Activated naive CD4-positive, alpha-beta T cell treated with anti-CD3 and anti-CD28 coated beads, Interleukin-2, amount 10 ng/mL, durations not matched to agents 7 days and 5 days (primary cell): ENCODE measurements around the gene TMEM87A.
"Not testable (repeated sequence)": the region's sequence is repeated elsewhere in the genome, so short reads cannot be mapped to it uniquely, and the experiment has no call there.

Source experiments
- CTCF ChIA-PET: fragments of 350-600 bp; sonication (Branson Sonifier 250); formaldehyde crosslinking; loops from one replicate; lab custom pipeline; 2021; ENCODE audit warnings: antibody characterized with exemption; lab: Charles Lee
- DNase-seq: peaks from one replicate; pipeline ENCODE4 v3.0.0-alpha.2; 2020
- H3K27ac Mint-ChIP-seq: one replicate; pipeline ENCODE4 v1.8.0; 2021; ENCODE audit warnings: mild to moderate bottlenecking, moderate library complexity, mixed read lengths
- H3K27me3 Mint-ChIP-seq: one replicate; pipeline ENCODE4 v1.8.0; 2021; ENCODE audit warnings: mild to moderate bottlenecking, mixed read lengths
- H3K36me3 Mint-ChIP-seq: one replicate; pipeline ENCODE4 v1.8.0; 2021; ENCODE audit warnings: mixed read lengths
- H3K4me1 Mint-ChIP-seq: one replicate; pipeline ENCODE4 v1.8.0; 2021; ENCODE audit warnings: mixed read lengths
- H3K4me3 Mint-ChIP-seq: one replicate; pipeline ENCODE4 v1.8.0; 2021; ENCODE audit warnings: mild to moderate bottlenecking, moderate library complexity, mixed read lengths
- H3K9me3 Mint-ChIP-seq: one replicate; pipeline ENCODE4 v1.8.0; 2021; ENCODE audit warnings: mixed read lengths

TMEM87A gene

DNA sequence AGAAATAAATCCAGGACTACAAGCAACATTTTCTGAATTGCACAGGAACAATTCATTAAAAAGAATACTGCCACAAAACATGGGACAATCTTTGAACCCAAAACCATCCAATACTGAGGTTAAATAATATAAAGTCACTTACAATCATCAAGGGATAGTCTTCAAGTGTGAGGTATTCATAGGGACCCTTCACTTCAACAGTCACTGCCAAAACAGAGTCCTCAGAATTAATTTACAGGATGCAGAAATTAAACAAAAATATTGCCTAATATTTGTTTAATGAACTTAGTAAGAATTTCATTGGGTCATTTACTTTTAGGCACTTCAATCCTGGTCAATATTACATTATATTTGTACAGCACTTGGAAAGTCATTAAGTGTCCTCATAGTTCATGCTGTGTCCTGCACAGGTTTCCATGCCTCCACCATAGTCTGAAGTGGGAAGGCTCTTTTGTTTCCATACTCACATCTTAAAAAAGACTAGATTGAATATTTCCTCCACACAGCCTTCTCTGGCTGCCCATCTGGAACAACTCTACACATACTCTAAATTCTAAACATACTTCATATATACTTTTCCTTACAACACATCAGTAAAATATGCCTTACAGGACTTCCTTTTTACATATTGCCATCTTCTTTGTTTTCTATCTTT is 33.6 kb downstream of the TMEM87A start:
- CTCF ChIA-PET: no interaction called here
- Mint-ChIP-seq H3K27me3 (no peaks in the 10 kb centered on the region), H3K4me3 (no peak overlapping the region), H3K27ac (no peak overlapping the region), H3K36me3 (peaks cover 50% of the 10 kb centered on the region), H3K9me3 (no peaks in the 10 kb centered on the region), H3K4me1 (peaks cover 24% of the 10 kb centered on the region)
- no peak for DNase-seq

DNA sequence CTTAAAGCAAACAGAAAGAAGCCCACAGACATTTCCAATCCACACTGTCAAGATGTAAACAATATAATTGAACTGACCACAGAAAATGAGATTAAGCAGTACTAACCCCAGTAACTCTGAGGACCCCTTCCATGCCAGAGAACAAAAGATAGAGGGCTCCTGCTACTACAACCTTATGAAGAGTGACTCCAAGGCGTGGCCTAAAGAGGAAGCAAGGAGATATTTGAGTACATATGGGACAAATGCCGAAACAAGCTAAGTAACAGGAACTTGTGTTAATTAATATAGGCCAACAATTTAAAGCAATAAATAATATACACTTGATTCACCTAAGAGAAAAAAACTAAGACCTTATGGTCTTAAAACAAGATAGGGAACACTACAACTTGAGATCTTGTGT is 40.1 kb downstream of the TMEM87A start:
- Mint-ChIP-seq H3K27ac (no peak overlapping the region), H3K4me3 (no peak overlapping the region), H3K27me3 (no peaks in the 10 kb centered on the region), H3K4me1 (no peaks in the 10 kb centered on the region), H3K36me3 (peaks cover 29% of the 10 kb centered on the region), H3K9me3 (no peaks in the 10 kb centered on the region)
- CTCF ChIA-PET: no interaction called here
- no peak for DNase-seq

DNA sequence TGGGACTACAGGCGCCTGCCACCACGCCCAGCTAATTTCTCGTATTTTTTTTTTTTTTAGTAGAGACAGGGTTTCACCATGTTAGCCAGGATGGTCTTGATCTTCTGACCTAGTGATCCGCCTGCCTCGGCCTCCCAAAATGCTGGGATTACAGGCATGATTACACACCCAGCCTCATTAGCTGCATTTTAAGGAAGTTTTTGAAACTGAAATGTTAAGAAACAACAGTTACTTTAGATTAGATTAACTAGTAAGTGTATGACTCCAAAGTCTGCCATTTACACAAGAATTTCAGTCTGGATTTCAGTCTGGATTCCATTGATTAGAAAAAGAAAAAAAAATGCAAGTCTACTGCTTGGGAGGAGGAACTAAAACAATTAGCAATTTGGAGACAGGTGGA is 40.6 kb downstream of the TMEM87A start:
- no peak for DNase-seq
- no peaks in the 10 kb centered on the region for H3K9me3 Mint-ChIP-seq
- no peak overlapping the region for H3K27ac Mint-ChIP-seq
- H3K27me3 Mint-ChIP-seq: no peaks in the 10 kb centered on the region
- CTCF ChIA-PET: no interaction called here
- peaks cover 27% of the 10 kb centered on the region for H3K36me3 Mint-ChIP-seq
- H3K4me1 Mint-ChIP-seq: no peaks in the 10 kb centered on the region
- no peak overlapping the region for H3K4me3 Mint-ChIP-seq

DNA sequence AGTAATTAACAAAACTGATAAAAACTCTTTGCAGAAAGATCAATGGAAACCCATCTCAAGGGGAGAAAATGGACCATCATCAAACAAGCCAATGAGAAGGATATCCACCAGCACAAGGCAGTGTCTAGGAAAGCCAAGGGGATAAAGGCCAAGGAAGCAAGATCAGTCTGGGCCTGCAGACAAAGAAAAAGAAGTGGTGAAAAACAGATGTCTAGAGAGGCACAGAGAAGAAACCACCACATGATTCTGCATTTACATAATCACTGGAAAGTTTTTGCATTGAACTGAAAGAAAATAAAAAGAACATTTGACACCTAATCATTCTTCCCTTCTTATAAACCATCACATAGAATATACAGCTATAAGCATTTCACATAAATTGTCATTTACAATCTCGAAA is 42.1 kb downstream of the TMEM87A start:
- H3K27me3 Mint-ChIP-seq: no peaks in the 10 kb centered on the region
- no peaks in the 10 kb centered on the region for H3K4me1 Mint-ChIP-seq
- H3K9me3 Mint-ChIP-seq: no peaks in the 10 kb centered on the region
- CTCF ChIA-PET: no interaction called here
- no peak overlapping the region for H3K27ac Mint-ChIP-seq
- no peak for DNase-seq
- no peak overlapping the region for H3K4me3 Mint-ChIP-seq
- peaks cover 30% of the 10 kb centered on the region for H3K36me3 Mint-ChIP-seq

- H3K4me1 Mint-ChIP-seq, H3K9me3 Mint-ChIP-seq, H3K27ac Mint-ChIP-seq, CTCF ChIA-PET, DNase-seq, H3K27me3 Mint-ChIP-seq, H3K4me3 Mint-ChIP-seq: not testable (repeated sequence)
- H3K36me3 Mint-ChIP-seq: peaks cover 35% of the 10 kb centered on the region
Observed at GRCh38 chr15:42228981-42229380, 44.3 kb downstream of the TMEM87A start.

GRCh38 chr15:42228036-42228435 is 45.2 kb downstream of the TMEM87A start:
- Mint-ChIP-seq H3K27me3 (no peaks in the 10 kb centered on the region), H3K36me3 (peaks cover 40% of the 10 kb centered on the region), H3K4me3 (no peak overlapping the region), H3K4me1 (no peaks in the 10 kb centered on the region), H3K27ac (no peak overlapping the region), H3K9me3 (no peaks in the 10 kb centered on the region)
- DNase-seq: no peak
- CTCF ChIA-PET: no interaction called here

DNA sequence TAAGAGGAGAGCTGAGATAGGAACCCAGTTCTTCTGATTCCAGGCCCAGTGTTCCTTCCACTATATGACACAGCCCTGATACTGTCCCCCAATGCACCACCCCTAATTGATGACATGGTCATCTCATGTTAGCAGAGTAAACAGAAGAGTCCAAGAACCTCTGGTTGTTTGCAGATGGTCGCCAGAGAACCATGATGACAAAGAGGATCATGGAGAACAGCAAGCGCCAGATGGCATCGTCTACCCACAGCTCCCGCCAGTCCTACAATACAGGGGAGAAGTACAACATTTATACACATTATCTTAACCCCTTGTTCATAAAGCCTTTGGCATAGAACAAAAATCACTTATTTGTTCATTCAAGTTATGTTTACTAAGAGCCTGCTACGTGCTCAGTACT is 46.6 kb downstream of the TMEM87A start:
- no peak for DNase-seq
- Mint-ChIP-seq H3K9me3 (no peaks in the 10 kb centered on the region), H3K27ac (no peak overlapping the region), H3K27me3 (no peaks in the 10 kb centered on the region), H3K4me3 (no peak overlapping the region), H3K4me1 (no peaks in the 10 kb centered on the region), H3K36me3 (peaks cover 35% of the 10 kb centered on the region)
- CTCF ChIA-PET: no interaction called here

DNA sequence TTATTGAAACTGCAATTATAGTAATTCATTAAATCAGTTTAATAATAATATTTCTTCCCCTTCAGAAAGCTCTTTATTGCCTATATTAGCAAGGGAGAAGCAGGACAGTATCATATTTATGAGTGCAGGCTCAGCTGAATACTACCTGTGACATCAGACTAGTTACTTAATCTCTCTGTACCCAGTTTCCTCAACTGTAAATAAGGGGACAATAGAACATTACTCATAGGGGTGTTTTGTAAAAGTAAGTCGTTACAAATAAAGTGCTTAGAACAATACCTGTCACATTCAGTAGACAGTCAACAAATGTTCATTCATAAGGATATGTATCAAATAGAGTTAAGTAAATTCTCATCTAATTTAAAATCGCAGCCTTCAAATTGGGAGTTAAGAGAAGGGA is 53.0 kb downstream of the TMEM87A start:
- Mint-ChIP-seq H3K27ac (no peak overlapping the region), H3K4me1 (no peaks in the 10 kb centered on the region), H3K36me3 (peaks cover 49% of the 10 kb centered on the region), H3K27me3 (no peaks in the 10 kb centered on the region), H3K9me3 (no peaks in the 10 kb centered on the region), H3K4me3 (no peak overlapping the region)
- no peak for DNase-seq
- CTCF ChIA-PET: interaction anchor here (0.8 kb wide), 1 partner anchor 20 kb away, joined by 3 read pairs; no protein-coding TSS in a partner anchor

DNA sequence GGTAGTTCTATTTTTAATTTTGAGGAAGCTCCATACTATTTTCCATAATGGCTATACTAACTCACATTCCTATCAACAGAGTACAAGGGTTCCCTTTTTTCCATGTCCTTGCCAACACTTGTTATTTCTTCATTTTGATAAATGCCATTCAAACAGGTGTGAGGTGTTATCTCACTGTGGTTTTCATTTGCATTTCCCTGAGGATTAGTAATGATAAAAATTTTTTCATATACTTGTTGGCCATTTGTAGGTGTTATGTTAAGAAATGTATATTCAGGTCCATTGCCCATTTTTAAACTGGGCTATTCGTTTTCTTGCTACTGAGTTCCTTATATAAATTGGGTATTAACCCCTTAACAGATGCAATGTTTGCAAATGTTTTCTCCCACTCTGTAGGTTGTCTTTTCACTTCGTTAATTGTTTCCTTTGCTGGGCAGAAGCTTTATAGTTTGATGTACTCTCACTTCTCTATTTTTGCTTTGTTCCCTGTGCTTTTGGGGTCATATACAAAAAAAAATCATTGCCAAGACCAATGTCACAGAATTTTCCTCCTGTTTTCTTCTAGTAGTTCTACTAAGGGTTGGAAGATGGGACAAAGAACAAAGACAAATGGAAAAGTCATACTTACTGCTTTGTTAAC is 54.2 kb downstream of the TMEM87A start:
- no peak for DNase-seq
- no peaks in the 10 kb centered on the region for H3K9me3 Mint-ChIP-seq
- no peak overlapping the region for H3K27ac Mint-ChIP-seq
- no peaks in the 10 kb centered on the region for H3K27me3 Mint-ChIP-seq
- peaks cover 5% of the 10 kb centered on the region for H3K4me1 Mint-ChIP-seq
- CTCF ChIA-PET: interaction anchor here (0.6 kb wide), 1 partner anchor 326 kb away, joined by 3 read pairs; no protein-coding TSS in a partner anchor
- H3K4me3 Mint-ChIP-seq: no peak overlapping the region
- peaks cover 47% of the 10 kb centered on the region for H3K36me3 Mint-ChIP-seq

GRCh38 chr15:42217568-42217967 is 55.7 kb downstream of the TMEM87A start:
- H3K27me3 Mint-ChIP-seq: no peaks in the 10 kb centered on the region
- no peak for DNase-seq
- no peak overlapping the region for H3K4me3 Mint-ChIP-seq
- H3K9me3 Mint-ChIP-seq: no peaks in the 10 kb centered on the region
- CTCF ChIA-PET: interaction anchor here (0.8 to 1.0 kb wide), 2 partner anchors 9 to 168 kb away, joined by 3 to 4 read pairs; partner anchors contain the start of gene VPS39
- H3K27ac Mint-ChIP-seq: no peak overlapping the region
- H3K4me1 Mint-ChIP-seq: peaks cover 5% of the 10 kb centered on the region
- H3K36me3 Mint-ChIP-seq: peaks cover 54% of the 10 kb centered on the region

DNA sequence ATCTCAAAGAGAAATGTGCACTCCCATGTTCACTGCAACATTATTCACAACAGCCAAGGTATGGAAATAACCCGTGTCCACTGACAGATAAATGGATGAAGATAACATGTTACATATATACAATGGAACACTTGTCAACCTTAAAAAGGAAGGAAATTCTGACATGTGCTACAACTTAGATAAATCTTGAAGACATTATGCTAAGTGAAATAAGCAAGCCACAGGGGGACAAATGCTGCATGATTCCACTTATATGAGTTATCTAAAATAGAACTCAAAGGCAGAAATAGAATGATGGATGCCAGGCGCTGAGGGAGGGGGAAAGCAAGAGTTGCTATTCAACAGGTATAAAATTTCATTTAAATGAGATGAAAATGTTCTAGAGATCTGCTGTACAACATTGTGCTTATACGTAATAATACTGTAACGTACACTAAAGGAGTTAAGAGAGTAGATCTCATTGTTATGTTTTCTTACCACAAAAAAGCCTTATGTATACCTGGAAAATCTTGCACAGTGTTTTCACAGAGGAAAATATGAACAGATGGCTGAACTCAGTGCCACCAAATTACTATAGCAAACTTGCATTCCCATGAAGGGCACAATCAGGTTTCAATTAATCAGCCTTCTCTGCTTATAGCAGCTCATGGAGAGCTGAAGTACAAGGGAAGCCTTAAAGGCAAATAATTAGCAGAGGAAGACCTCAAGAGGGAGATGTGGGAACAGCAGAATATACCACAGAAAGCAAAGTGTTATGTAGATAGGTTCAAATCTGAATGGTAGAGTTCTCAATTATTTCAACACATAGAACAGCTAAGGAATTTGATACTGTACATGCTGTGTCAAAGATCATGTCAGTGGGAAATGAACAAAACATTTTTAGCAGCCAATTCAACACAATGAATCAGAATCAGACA is 57.1 kb downstream of the TMEM87A start:
- H3K36me3 Mint-ChIP-seq: peaks cover 65% of the 10 kb centered on the region
- peaks cover 5% of the 10 kb centered on the region for H3K4me1 Mint-ChIP-seq
- no peak for DNase-seq
- no peak overlapping the region for H3K4me3 Mint-ChIP-seq
- H3K27me3 Mint-ChIP-seq: no peaks in the 10 kb centered on the region
- H3K9me3 Mint-ChIP-seq: no peaks in the 10 kb centered on the region
- CTCF ChIA-PET: interaction anchor here (1.0 kb wide), 1 partner anchor 169 kb away, joined by 4 read pairs; no protein-coding TSS in a partner anchor
- H3K27ac Mint-ChIP-seq: no peak overlapping the region

GRCh38 chr15:42214600-42214999 is 58.6 kb downstream of the TMEM87A start:
- no peak overlapping the region for H3K27ac Mint-ChIP-seq
- no peaks in the 10 kb centered on the region for H3K27me3 Mint-ChIP-seq
- CTCF ChIA-PET: no interaction called here
- no peak for DNase-seq
- no peak overlapping the region for H3K4me3 Mint-ChIP-seq
- H3K9me3 Mint-ChIP-seq: no peaks in the 10 kb centered on the region
- H3K36me3 Mint-ChIP-seq: peaks cover 67% of the 10 kb centered on the region
- H3K4me1 Mint-ChIP-seq: peaks cover 5% of the 10 kb centered on the region

DNA sequence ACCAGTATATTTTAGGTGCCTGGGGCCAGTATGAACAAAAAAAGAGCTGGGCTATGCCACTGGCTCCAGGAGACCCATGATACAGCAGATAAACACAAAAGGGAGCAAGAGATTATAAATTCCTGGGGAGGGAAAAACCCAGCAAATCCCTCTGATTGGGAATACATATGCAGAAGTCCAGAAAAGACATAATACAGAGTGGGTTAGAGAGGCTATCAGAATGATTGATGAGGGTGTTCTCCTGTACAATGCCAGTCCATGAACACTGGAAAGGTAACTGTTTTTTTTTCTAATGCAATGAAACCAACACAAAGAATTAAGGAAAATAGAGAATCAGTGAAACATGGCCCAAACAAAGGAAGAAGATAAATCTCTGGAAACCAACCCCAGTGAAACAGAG is 59.7 kb downstream of the TMEM87A start:
- Mint-ChIP-seq H3K4me1 (peaks cover 7% of the 10 kb centered on the region), H3K4me3 (no peak overlapping the region), H3K27me3 (no peaks in the 10 kb centered on the region), H3K27ac (no peak overlapping the region), H3K9me3 (no peaks in the 10 kb centered on the region), H3K36me3 (peaks cover 64% of the 10 kb centered on the region)
- no peak for DNase-seq
- CTCF ChIA-PET: no interaction called here

DNA sequence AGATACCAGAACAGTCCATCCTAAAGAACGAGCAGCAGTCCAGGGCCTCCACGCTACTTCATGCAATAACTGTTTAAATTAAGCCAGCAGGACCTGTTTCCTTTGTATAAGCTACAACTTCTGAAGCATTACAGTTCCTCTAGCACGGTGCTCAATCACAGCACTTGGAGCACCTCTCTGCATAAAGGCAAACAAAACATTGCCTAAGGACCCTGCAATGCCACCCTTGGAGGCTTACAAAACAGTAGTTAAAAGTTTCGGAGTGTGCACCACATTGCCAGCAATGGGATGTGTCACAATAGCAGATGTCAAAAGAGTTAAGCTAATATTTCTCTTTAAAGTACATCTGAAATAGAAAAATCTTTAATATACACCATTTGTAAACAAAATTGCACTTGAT is 62.5 kb downstream of the TMEM87A start:
- no peaks in the 10 kb centered on the region for H3K27me3 Mint-ChIP-seq
- H3K9me3 Mint-ChIP-seq: peaks cover 2% of the 10 kb centered on the region
- no peak for DNase-seq
- peaks cover 57% of the 10 kb centered on the region for H3K36me3 Mint-ChIP-seq
- H3K4me3 Mint-ChIP-seq: no peak overlapping the region
- CTCF ChIA-PET: interaction anchor here (0.8 kb wide), 1 partner anchor 75 kb away, joined by 3 read pairs; no protein-coding TSS in a partner anchor
- peaks cover 31% of the 10 kb centered on the region for H3K4me1 Mint-ChIP-seq
- no peak overlapping the region for H3K27ac Mint-ChIP-seq
